HEK293 (cell line): ENCODE results near the gene ELAVL2.

Source experiments
- ATF2 ChIP-seq: fragments of 450-650 bp; formaldehyde crosslinking; IDR thresholded peaks from 2 replicates; pipeline ENCODE4 v1.5.1; 2016; ENCODE audit warnings: missing biosample characterization, missing genetic modification characterization, low read depth
- BCL11A ChIP-seq: fragments of 450-650 bp; formaldehyde crosslinking; IDR thresholded peaks from 2 replicates; pipeline ENCODE4 v1.5.1; 2016; ENCODE audit warnings: low read depth, missing biosample characterization, missing genetic modification characterization
- HOXD13 ChIP-seq: sonication (generic); formaldehyde crosslinking; IDR thresholded peaks from 2 replicates; pipeline ENCODE4 v1.8.0; 2022; ENCODE audit warnings: missing genetic modification reagents, borderline replicate concordance
- PRDM1 ChIP-seq: fragments of 450-650 bp; formaldehyde crosslinking; IDR thresholded peaks from 2 replicates; pipeline ENCODE4; 2016; ENCODE audit warnings: missing biosample characterization, missing genetic modification characterization
- TRIM28 ChIP-seq: IDR thresholded peaks from 2 replicates; pipeline ENCODE4 v1.6.1; 2011; ENCODE audit warnings: low read length, control low read depth, borderline replicate concordance
- TSHZ1 ChIP-seq: fragments of 450-650 bp; formaldehyde crosslinking; IDR thresholded peaks from 2 replicates; pipeline ENCODE4 v1.5.1; 2016; ENCODE audit warnings: missing biosample characterization, missing genetic modification characterization, borderline replicate concordance
- ZBTB10 ChIP-seq: fragments of 450-650 bp; formaldehyde crosslinking; IDR thresholded peaks from 2 replicates; pipeline ENCODE4 v1.5.1; 2016; ENCODE audit warnings: missing biosample characterization, missing genetic modification characterization
- ZBTB21 ChIP-seq: fragments of 450-650 bp; formaldehyde crosslinking; IDR thresholded peaks from 2 replicates; pipeline ENCODE4 v1.5.1; 2017; ENCODE audit warnings: missing biosample characterization, missing genetic modification characterization
- ZBTB6 ChIP-seq: fragments of 450-650 bp; formaldehyde crosslinking; IDR thresholded peaks from 2 replicates; pipeline ENCODE4 v1.5.1; 2017; ENCODE audit warnings: missing biosample characterization, missing genetic modification characterization
- ZFP41 ChIP-seq: fragments of 450-650 bp; formaldehyde crosslinking; IDR thresholded peaks from 2 replicates; pipeline ENCODE4 v1.5.1; 2016; ENCODE audit warnings: missing biosample characterization, missing genetic modification characterization, borderline replicate concordance
- ZFP69B ChIP-seq: fragments of 450-650 bp; formaldehyde crosslinking; IDR thresholded peaks from 2 replicates; pipeline ENCODE4 v1.5.1; 2016; ENCODE audit warnings: missing biosample characterization, missing genetic modification characterization
- ZIC2 ChIP-seq: fragments of 450-650 bp; formaldehyde crosslinking; IDR thresholded peaks from 2 replicates; pipeline ENCODE4 v1.5.1; 2016; ENCODE audit warnings: missing biosample characterization, missing genetic modification characterization
- ZNF10 ChIP-seq: fragments of 450-650 bp; formaldehyde crosslinking; IDR thresholded peaks from 2 replicates; pipeline ENCODE4 v1.5.1; 2017; ENCODE audit warnings: missing biosample characterization, missing genetic modification characterization
- ZNF112 ChIP-seq: fragments of 450-650 bp; formaldehyde crosslinking; IDR thresholded peaks from 2 replicates; pipeline ENCODE4 v1.5.0; 2017; ENCODE audit warnings: missing biosample characterization, missing genetic modification characterization
- ZNF202 ChIP-seq: fragments of 450-650 bp; formaldehyde crosslinking; IDR thresholded peaks from 2 replicates; pipeline ENCODE4 v1.5.1; 2016; ENCODE audit warnings: missing biosample characterization, missing genetic modification characterization, borderline replicate concordance
- ZNF214 ChIP-seq: fragments of 450-650 bp; formaldehyde crosslinking; IDR thresholded peaks from 2 replicates; pipeline ENCODE4 v1.5.1; 2017; ENCODE audit warnings: missing biosample characterization, mild to moderate bottlenecking, missing genetic modification characterization, borderline replicate concordance
- ZNF280D ChIP-seq: fragments of 450-650 bp; formaldehyde crosslinking; IDR thresholded peaks from 2 replicates; pipeline ENCODE4 v1.5.1; 2016; ENCODE audit warnings: missing biosample characterization, missing genetic modification characterization
- ZNF391 ChIP-seq: fragments of 450-650 bp; formaldehyde crosslinking; IDR thresholded peaks from 2 replicates; pipeline ENCODE4 v1.5.1; 2016; ENCODE audit warnings: low read depth, missing biosample characterization, missing genetic modification characterization, borderline replicate concordance
- ZNF510 ChIP-seq: fragments of 450-650 bp; formaldehyde crosslinking; IDR thresholded peaks from 2 replicates; pipeline ENCODE4 v1.5.1; 2018; ENCODE audit warnings: mild to moderate bottlenecking, missing genetic modification characterization, missing biosample characterization; ENCODE audit not compliant: insufficient replicate concordance
- ZNF561 ChIP-seq: fragments of 450-650 bp; IDR thresholded peaks from 2 replicates; pipeline ENCODE4 v1.5.1; 2018; ENCODE audit warnings: missing biosample characterization, missing genetic modification characterization, borderline replicate concordance
- ZNF658 ChIP-seq: fragments of 450-650 bp; formaldehyde crosslinking; IDR thresholded peaks from 2 replicates; pipeline ENCODE4; 2016; ENCODE audit warnings: missing biosample characterization, missing genetic modification characterization
- ZNF670 ChIP-seq: fragments of 450-650 bp; formaldehyde crosslinking; IDR thresholded peaks from 2 replicates; pipeline ENCODE4 v1.5.1; 2016; ENCODE audit warnings: missing biosample characterization, missing genetic modification characterization, low read depth
- ZNF792 ChIP-seq: fragments of 450-650 bp; formaldehyde crosslinking; IDR thresholded peaks from 2 replicates; pipeline ENCODE4 v1.5.1; 2016; ENCODE audit warnings: missing biosample characterization, missing genetic modification characterization
- ZNF837 ChIP-seq: fragments of 450-650 bp; formaldehyde crosslinking; IDR thresholded peaks from 2 replicates; pipeline ENCODE4 v1.5.1; 2016; ENCODE audit warnings: missing biosample characterization, missing genetic modification characterization
- ZSCAN23 ChIP-seq: fragments of 450-650 bp; formaldehyde crosslinking; IDR thresholded peaks from 2 replicates; pipeline ENCODE4 v1.5.1; 2016; ENCODE audit warnings: missing biosample characterization, missing genetic modification characterization

Gene ELAVL2

GRCh38 chr9:23826120-23826629 lies at the start of gene ELAVL2 (continued):
- TF ChIP-seq ZNF280D (tag by site-specific recombination) (no peak), TSHZ1 (tag by site-specific recombination) (peak; percentile 58; the same call in 1 of the 2 replicates), BCL11A (tag by site-specific recombination) (no peak; the same call in 1 of the 2 replicates), ZNF214 (tag by site-specific recombination) (no peak), ZFP41 (tag by site-specific recombination) (no peak), ZSCAN23 (no peak), ZNF10 (tag by site-specific recombination) (no peak), ATF2 (tag by site-specific recombination) (no peak), PRDM1 (tag by site-specific recombination) (peak; percentile 88), ZNF658 (tag by site-specific recombination) (no peak), ZNF202 (no peak), ZNF792 (tag by site-specific recombination) (0 out of 2 replicates have a peak, but pooled peaks have one; percentile 46), TRIM28 (peak; percentile 91; the same call in 1 of the 2 replicates), ZNF391 (0 out of 2 replicates have a peak, but pooled peaks have one; percentile 77), ZBTB6 (tag by site-specific recombination) (no peak), ZNF837 (tag by site-specific recombination) (no peak), HOXD13 (CRISPR knock-in tag) (peak; percentile 86; the same call in 1 of the 2 replicates), ZIC2 (tag by site-specific recombination) (peak; percentile 29; the same call in 1 of the 2 replicates), ZNF510 (tag by site-specific recombination) (no peak), ZNF670 (no peak), ZFP69B (tag by site-specific recombination) (peak; percentile 94), ZNF112 (tag by site-specific recombination) (no peak), ZBTB10 (peak; percentile 50; the same call in 1 of the 2 replicates), ZBTB21 (tag by site-specific recombination) (peak; percentile 37; the same call in 1 of the 2 replicates), ZNF561 (peak; percentile 63; the same call in 1 of the 2 replicates)
